Fibroblast of skin of left biceps (primary cell): ENCODE results near the gene ADH5.
"Not testable (repeated sequence)": the region's sequence is repeated elsewhere in the genome, so short reads cannot be mapped to it uniquely, and the experiment has no call there.

ENCODE experiments used
- DNase-seq, 2 experiments: peaks; one replicate each; pipeline ENCODE4 v3.0.0-alpha.2; 2013; ENCODE audit warnings: low read depth in 2 of 2

ADH5 gene

DNA sequence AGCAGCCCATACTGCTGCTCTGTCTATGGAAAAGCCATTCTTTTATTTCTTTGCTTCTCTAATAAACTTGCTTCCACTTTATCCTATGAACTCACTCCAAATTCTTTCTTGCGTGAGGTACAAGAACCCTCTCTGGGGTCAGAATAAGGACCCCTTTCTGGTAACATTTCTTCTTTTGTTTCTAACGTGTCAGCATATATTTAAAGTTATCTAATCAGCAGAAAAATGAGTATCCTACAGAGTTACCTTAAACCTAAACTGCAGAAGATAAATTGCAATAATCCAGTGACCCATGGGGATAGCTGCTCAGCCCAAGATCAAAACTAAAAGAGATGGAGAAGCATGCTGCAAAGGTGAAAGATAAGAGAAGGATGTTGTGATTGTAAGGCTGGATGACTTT lies 4.0 kb downstream of the ADH5 start:
- no peak for DNase-seq

DNA sequence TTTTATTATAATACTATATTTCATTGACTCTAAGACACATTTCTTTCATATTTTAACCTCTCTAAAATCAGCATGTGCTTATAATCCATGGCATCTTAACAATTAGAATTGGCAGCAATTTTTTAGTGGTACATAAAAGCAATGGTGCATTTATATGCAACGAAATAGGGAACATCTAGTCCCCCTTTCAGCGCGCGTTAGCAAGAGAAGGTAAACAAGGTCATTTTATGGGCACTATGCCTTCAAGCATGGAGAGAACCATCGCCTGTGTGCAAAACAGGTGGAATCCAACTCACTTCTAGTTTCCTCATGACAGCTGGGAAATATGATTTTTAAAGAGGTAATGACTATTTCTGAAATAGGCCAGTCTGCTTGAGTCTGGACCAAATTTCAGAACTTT lies 6.4 kb downstream of the ADH5 start:
- DNase-seq: no peak

DNA sequence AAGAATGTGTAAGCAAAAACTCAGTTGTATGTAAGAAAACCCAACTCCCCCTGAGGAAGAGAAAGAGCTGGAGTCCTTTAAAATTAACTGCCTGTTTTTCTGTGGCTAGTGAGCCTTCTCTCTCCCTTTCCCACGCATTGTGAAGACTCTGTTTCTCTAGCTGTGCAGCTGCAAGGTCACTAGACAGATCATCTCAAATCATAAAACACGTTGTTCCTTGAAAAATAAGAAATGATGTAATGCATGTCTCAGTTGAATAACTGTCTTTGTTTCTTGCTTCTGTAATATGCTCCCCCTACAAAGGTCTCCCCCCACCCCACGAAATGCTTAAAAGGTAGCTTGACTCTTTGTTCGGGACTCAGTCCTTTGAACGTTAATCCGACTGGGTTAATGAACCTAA lies 7.7 kb downstream of the ADH5 start:
- DNase-seq: not testable (repeated sequence)

GRCh38 chr4:99079625-99080295 lies 8.8 kb downstream of the ADH5 start:
- DNase-seq: no peak

- DNase-seq: no peak
These were observed 9.5 kb downstream of the ADH5 start for GRCh38 chr4:99078931-99079624.

DNA sequence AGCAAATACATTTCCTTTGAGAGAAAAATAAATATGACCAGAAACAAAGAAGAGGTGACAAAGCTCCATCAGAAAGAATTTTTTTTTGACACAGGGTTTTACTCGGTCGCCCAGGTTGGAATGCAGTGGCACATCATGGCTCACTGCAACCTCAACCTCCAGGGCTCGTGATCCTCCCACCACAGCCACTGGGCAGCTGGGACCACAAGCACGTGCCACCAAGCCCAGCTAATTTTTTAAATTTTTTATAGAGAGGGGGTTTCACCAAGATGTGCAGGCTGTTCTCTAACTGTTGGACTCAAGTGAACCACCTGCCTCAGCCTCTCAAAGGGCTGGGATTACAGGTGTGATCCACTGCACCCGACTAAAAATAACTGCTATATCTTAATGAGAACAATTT lies 10.3 kb downstream of the ADH5 start:
- DNase-seq: no peak

DNA sequence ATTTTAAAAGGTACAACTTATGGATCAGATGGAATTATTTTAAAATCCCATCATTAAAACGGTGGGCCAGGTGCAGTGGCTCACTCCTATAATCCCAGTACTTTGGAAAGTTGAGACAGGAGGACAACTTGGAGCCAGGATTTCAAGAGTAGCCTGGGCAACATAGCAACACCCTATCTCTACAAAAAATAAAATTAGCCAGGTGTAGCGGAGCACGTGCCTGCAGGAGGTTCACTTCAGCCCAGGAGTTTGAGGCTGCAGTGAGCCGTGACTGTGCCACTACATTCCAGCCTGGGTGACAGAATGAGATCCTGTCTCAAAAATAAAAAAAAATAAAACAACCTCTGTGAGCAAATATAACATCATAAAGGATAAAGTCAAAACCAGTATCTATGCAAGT lies 11.4 kb downstream of the ADH5 start:
- no peak for DNase-seq

DNA sequence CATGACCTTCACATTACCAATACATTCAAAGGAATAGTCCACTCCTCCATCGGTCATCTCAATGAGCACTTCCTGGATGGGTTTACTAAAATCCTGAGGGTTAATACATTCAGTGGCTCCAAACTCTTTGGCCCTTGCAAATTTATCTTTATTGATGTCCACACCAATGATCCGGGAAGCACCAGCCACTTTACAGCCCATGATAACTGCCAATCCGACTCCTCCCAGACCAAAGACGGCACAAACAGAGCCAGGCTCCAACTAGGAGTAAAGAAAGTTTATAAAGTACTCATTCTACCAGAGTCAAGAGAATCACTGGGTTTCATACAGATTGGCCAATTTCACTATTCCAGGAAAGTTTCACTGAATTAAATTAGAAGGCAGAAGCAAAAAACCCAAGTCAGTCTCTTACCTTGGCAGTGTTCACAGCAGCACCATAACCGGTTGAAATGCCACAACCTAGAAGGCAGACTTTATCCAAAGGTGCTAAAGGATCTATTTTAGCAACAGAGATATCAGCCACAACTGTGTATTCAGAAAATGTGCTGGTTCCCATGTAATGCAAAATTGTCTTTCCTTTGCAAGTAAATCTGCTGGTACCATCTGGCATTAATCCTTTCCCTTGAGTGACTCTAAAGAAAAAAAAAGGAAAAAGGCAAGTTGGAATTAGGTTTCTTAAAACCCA lies 12.2 kb downstream of the ADH5 start:
- no peak for DNase-seq

DNA sequence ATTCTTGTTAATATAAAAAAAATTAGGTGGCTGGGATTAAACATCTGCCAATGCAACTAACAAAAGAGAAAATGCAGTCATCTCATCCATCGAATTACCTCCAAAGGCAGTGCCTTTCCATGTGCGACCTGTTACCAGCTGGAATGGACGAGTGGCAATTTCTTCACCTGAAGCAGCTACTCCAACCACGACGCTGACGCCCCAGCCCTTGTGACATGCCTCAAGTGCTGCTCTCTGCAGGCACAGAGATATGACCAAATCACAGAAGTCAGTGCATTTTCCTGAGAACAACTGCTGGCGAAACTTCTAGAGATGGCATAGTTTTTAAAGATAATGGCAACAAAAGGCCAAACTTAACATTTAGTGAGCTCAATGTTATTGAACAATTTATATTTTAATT lies 13.8 kb downstream of the ADH5 start:
- DNase-seq: no peak

DNA sequence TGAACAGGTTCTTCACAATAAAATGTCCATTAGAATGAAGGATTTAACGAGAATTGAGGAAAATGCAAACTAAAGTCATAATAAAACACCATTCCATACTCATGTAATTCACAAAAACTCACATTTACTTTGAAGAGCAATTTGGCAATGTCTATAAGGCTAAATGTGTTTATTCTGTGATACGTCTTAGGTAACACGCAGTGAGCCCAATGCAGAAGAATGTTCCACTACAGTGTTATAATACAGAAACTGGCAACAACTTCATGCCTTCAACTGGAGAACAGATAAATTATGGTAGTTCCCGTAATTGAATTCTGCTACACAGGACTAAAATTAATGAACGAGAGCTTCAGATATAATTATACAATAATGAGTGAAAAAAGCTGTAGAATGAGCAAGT lies 17.4 kb downstream of the ADH5 start:
- DNase-seq: no peak

GRCh38 chr4:99067617-99068016 lies 21.0 kb downstream of the ADH5 start:
- no peak for DNase-seq

GRCh38 chr4:99065521-99065920 lies 23.1 kb downstream of the ADH5 start:
- DNase-seq: not testable (repeated sequence)

DNA sequence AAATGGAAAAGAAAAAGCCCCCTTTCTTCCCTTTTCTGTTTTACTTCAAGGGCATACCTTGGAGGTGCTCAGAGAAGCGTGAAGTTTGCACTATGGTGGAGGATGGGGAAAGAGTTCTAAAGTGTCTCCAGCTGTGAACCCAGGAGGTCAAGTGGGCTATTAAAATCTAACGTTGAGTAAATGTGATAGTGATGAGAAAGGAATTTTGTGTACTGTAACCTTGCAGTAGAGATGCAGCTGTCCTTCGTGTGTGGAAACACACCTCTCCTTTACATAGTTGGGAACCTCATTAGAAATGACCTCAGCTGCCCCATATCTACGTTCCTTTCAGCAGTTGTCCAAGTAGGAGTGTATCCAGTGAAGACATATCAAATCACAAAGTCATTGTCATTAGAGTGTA lies 26.5 kb downstream of the ADH5 start:
- no peak for DNase-seq

GRCh38 chr4:99061048-99061700 lies 27.4 kb downstream of the ADH5 start:
- DNase-seq: no peak

DNA sequence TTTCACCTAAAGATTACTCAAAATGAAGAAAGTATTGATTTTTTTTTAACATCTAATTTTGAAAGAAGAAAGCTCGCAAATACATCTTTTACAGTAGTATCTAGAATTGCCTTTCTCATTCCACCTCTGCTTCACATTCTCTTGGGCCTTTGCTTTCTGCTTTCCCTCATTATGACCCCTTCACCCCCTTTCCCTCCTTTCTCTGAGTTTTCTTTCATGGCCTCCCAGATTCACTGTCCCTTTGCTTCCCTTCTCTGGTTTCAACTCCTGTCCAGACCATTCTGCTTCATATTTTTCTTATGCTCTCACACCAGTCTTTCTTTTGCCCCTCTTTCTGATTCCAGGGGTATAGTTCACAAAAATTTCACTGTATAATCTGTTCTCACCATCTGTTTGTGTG lies 29.0 kb downstream of the ADH5 start:
- no peak for DNase-seq

DNA sequence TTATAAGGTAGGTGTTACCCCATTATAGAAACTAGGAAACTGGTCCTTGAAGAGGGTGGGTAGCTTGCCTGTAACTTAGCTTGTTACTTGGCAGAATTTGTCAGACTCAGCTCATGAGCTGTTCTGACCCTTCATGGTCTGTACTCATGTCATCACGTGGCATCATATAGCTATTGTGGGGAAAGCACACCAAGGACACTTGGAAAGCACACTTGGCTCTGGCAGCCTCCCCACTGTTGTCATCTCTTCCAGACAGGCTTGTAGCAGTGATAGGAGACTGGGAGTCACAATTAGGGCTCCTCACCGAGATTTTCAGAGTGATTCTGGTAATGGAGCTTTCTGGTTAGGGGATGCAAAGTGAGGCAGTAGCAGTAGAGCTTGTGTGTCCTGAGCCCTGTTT lies 30.4 kb downstream of the ADH5 start:
- DNase-seq: no peak

- DNase-seq: no peak
These were observed 34.1 kb downstream of the ADH5 start for GRCh38 chr4:99054428-99054994.

GRCh38 chr4:99052902-99053301 lies 35.7 kb downstream of the ADH5 start:
- DNase-seq: no peak

GRCh38 chr4:99047710-99048109 lies 40.9 kb downstream of the ADH5 start:
- DNase-seq: no peak

GRCh38 chr4:99043346-99043745 lies 45.2 kb downstream of the ADH5 start:
- no peak for DNase-seq

DNA sequence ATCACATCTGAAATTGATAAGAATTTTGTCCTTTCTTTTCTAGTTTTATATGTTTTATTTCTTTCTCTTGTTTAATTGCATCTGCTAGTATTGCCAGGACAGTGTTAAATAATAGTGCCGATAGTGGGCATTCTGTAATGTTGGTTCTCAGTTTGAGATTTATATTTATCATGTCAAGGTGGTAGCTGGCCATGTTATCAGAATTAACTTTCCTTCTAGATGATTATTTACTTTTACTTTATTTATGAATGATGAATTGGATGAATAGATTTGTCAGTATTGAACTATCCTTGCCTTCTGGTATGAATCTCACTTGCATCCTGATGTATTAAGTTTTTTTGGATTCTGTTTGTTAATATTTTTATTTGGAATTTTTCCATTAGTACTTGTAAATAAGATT lies 50.4 kb downstream of the ADH5 start:
- no peak for DNase-seq

DNA sequence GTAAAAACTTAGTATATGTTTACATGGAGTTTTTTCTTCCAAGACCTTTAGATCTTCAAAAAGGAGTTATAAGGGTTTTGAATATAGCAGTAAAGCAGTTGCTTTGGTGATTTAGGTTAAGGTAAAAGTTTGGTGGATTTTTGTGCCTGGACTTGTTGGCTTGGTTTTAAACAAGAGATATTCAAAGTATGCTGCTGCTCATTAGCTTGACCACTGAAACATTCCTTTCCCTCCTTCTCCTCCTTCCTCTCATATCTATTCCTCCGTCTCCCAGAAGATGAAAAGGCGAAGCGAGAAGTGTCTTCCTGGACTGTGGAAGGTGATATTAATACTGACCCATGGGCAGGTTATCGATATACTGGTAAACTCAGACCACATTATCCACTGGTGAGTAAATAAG lies 54.6 kb downstream of the ADH5 start:
- DNase-seq: no peak
